Thyroid gland (tissue), 4 donors: Measurements from ENCODE around the gene KIF21A.

ENCODE experiments used
- CTCF ChIP-seq, 6 experiments: fragments of 200-600 bp in 3 of 6; fragments of 450-650 bp in 3 of 6; sonication (generic) in 3 of 6; IDR thresholded peaks; one replicate each; pipeline ENCODE4 v1.5.1; 2016 to 2019; ENCODE audit warnings: antibody characterized with exemption in 6 of 6, mild to moderate bottlenecking in 2 of 6, inconsistent platforms in 1 of 6, moderate library complexity in 1 of 6
- POLR2A ChIP-seq, 2 donors: fragments of 450-650 bp; IDR thresholded peaks; one replicate each; pipeline ENCODE4 v1.6.1; 2017; ENCODE audit warnings: antibody characterized with exemption in 2 of 2, mild to moderate bottlenecking in 2 of 2, moderate library complexity in 1 of 2

DNA sequence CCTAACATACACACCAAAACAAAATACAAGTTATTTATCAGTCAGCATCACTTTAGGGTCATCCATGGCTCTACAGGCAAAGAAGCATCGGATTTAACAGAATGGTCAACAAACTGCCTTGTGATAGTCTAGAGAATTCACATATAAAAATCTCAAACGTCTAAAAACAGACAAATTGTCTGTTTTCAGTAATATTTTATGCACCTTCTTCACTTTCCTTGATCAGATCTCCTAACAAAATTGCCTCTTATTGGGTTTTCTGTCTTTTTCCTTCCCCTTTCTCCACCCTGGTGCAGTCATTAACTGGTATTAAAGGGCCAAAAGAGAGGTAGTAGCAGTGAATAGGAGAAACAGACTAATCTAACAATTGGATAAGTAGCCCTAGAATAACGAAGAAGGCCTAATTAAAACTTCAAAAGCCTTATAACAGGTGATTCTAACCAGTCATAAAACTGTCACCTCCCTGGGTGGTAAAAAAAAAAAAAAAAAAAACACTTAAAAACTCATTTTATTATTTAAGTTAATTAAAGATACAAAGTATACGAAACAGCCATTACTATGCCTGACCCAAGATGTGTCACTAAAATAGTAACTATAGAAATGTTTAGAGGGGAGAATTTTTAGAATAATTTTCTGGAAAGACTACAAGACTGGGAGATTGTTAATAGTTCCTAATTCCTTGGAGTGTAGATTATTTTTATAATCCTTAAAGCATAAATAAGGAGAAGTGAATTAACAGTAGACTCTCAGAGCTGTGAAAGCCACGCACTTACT is 1.5 kb downstream of the KIF21A start:
- TF ChIP-seq CTCF (IDR thresholded peaks at IDR 0.05) (no peak), POLR2A (IDR thresholded peaks at IDR 0.05) (no peak)
